ENCODE results near the gene LGALSL. TPM values are rescaled to one million over a fixed set of nuclear protein-coding genes. Genes with fewer than 3 reads are reported as not detected.

The LGALSL gene
- total RNA-seq, 4 donors from 2014 or later, result 6.8 to 30.0 (median 15.5) TPM

DNA sequence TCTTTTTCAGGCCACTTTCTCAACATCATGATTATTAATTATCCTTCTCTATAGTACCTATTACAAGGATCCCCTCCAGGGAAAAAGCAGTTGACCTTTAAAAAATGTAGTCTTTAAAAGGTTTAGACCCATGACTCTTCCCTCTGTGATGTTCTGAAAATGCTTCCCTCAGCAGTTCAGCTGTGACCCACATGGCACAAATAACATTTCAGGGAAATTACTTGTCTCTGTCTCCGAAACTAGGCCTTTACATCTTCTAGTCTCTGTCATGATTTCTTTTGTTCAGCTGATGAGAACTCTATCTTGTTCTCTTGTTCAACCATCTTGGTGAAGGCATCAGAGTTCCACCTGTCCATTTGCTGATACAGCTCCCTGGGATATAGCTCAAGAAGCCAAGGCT is 28.3 kb downstream of the LGALSL start:
- Histone ChIP-seq H3K9me3 (no peaks in the 10 kb centered on the region), H3K27ac (no peak overlapping the region), H3K36me3 (no peaks in the 10 kb centered on the region), H3K4me1 (no peaks in the 10 kb centered on the region), H3K27me3 (no peaks in the 10 kb centered on the region), H3K4me3 (no peak overlapping the region)
- no peak for TF ChIP-seq POLR2A (IDR thresholded peaks at IDR 0.05)
- TF ChIP-seq, protein P1, sequence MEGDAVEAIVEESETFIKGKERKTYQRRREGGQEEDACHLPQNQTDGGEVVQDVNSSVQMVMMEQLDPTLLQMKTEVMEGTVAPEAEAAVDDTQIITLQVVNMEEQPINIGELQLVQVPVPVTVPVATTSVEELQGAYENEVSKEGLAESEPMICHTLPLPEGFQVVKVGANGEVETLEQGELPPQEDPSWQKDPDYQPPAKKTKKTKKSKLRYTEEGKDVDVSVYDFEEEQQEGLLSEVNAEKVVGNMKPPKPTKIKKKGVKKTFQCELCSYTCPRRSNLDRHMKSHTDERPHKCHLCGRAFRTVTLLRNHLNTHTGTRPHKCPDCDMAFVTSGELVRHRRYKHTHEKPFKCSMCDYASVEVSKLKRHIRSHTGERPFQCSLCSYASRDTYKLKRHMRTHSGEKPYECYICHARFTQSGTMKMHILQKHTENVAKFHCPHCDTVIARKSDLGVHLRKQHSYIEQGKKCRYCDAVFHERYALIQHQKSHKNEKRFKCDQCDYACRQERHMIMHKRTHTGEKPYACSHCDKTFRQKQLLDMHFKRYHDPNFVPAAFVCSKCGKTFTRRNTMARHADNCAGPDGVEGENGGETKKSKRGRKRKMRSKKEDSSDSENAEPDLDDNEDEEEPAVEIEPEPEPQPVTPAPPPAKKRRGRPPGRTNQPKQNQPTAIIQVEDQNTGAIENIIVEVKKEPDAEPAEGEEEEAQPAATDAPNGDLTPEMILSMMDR (IDR thresholded peaks at IDR 0.05), result no peak
- intact Hi-C loops (cut with DNase I; ENCODE audit: low total_unique reads), result loop anchor here (10.0 kb wide), 1 partner anchor 427 kb away; no protein-coding TSS in a partner anchor
- no peak for DNase-seq

DNA sequence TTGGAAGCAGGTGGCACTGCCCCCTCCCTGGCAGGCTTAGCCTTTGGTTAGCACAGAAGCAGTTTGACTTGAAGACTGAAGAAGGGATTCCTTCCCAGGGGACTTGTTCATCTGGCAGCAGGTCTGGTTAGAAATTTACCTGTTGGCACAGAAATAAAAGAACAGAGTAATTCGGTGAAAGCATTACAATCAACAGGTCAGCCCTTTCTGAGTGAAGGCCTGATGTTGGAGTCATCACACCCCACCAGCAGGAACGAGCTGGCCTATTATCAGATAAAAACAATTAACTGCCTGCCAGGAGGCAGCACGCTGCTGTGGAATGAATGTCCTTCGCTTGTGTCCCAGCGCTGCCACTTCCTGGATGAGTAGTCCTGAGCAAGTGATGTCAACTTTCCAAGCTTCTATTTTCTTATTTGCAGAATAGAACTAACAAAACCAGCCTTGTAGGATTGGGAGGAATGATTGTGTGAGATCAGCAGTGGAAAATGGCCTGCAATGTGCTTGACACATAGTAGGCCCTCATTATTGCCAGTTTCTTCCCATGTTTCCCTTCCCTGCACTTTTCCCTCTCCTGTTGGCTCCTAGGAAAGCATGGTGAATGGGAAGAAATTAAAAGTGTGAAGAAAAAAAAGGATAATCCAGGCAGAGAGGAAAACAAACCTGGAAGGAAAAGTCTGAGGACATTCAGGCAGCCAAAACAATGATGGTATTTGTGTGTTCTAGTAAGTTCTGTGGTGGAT is 29.0 kb downstream of the LGALSL start:
- no peaks in the 10 kb centered on the region for H3K4me1 ChIP-seq
- DNase-seq, result no peak
- H3K27ac ChIP-seq, result no peak overlapping the region
- H3K4me3 ChIP-seq, result no peak overlapping the region
- no peaks in the 10 kb centered on the region for H3K36me3 ChIP-seq
- TF ChIP-seq, protein P1 (IDR thresholded peaks at IDR 0.05), result no peak
- TF ChIP-seq POLR2A (IDR thresholded peaks at IDR 0.05), result no peak
- H3K9me3 ChIP-seq, result no peaks in the 10 kb centered on the region
- intact Hi-C loops (cut with DNase I; ENCODE audit: low total_unique reads), result loop anchor here (10.0 kb wide), 1 partner anchor 428 kb away; no protein-coding TSS in a partner anchor
- no peaks in the 10 kb centered on the region for H3K27me3 ChIP-seq

DNA sequence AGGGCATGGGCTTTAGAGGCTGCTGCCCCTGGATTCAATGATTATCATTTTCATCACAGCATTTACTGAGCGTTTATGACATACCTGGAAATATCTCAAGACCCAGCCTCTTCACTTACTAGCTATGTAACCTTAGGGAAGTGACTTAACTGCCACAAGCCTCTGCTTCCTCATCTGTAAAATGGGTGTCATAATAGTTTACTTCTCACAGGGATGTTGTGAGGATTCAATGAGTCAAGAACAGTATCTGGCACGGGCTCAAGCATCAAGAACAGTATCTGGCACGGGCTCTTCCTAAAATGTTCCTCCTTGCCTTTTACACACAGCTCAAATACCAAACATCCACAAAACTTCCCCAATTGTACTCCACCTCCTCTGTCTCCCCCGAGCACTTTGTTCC is 31.4 kb downstream of the LGALSL start:
- no peaks in the 10 kb centered on the region for H3K27me3 ChIP-seq
- no peak overlapping the region for H3K27ac ChIP-seq
- H3K9me3 ChIP-seq, result no peaks in the 10 kb centered on the region
- H3K4me1 ChIP-seq, result no peaks in the 10 kb centered on the region
- no peak for DNase-seq
- H3K36me3 ChIP-seq, result no peaks in the 10 kb centered on the region
- no peak overlapping the region for H3K4me3 ChIP-seq
- intact Hi-C loops (cut with DNase I; ENCODE audit: low total_unique reads), result loop anchor here (5.0 to 10.0 kb wide), 2 partner anchors 153 to 431 kb away; no protein-coding TSS in a partner anchor
- TF ChIP-seq, protein P1 (IDR thresholded peaks at IDR 0.05), result no peak
- no peak for TF ChIP-seq POLR2A (IDR thresholded peaks at IDR 0.05)

GRCh38 chr2:64485961-64486360 is 32.0 kb downstream of the LGALSL start:
- H3K9me3 ChIP-seq, result no peaks in the 10 kb centered on the region
- intact Hi-C loops (cut with DNase I; ENCODE audit: low total_unique reads), result loop anchor here (5.0 to 10.0 kb wide), 2 partner anchors 154 to 431 kb away; no protein-coding TSS in a partner anchor
- DNase-seq, result no peak
- H3K4me3 ChIP-seq, result no peak overlapping the region
- no peaks in the 10 kb centered on the region for H3K36me3 ChIP-seq
- H3K27me3 ChIP-seq, result no peaks in the 10 kb centered on the region
- TF ChIP-seq, protein P1 (IDR thresholded peaks at IDR 0.05), result no peak
- TF ChIP-seq POLR2A (IDR thresholded peaks at IDR 0.05), result no peak
- no peak overlapping the region for H3K27ac ChIP-seq
- H3K4me1 ChIP-seq, result no peaks in the 10 kb centered on the region

- no peak for TF ChIP-seq POLR2A (IDR thresholded peaks at IDR 0.05)
- TF ChIP-seq, protein P1 (IDR thresholded peaks at IDR 0.05), result no peak
- Histone ChIP-seq H3K9me3 (no peaks in the 10 kb centered on the region), H3K27me3 (no peaks in the 10 kb centered on the region), H3K36me3 (no peaks in the 10 kb centered on the region), H3K4me1 (no peaks in the 10 kb centered on the region), H3K27ac (no peak overlapping the region), H3K4me3 (no peak overlapping the region)
- DNase-seq, result peak in 1 of 2 donors; percentile 19
- intact Hi-C loops (cut with DNase I; ENCODE audit: low total_unique reads), result loop anchor here (5.0 to 10.0 kb wide), 2 partner anchors 155 to 433 kb away; no protein-coding TSS in a partner anchor
These were observed 33.5 kb downstream of the LGALSL start for GRCh38 chr2:64487256-64488049.

All from uterus (tissue), 4 donors.